ENCODE data around the gene ARHGAP18.

DNA sequence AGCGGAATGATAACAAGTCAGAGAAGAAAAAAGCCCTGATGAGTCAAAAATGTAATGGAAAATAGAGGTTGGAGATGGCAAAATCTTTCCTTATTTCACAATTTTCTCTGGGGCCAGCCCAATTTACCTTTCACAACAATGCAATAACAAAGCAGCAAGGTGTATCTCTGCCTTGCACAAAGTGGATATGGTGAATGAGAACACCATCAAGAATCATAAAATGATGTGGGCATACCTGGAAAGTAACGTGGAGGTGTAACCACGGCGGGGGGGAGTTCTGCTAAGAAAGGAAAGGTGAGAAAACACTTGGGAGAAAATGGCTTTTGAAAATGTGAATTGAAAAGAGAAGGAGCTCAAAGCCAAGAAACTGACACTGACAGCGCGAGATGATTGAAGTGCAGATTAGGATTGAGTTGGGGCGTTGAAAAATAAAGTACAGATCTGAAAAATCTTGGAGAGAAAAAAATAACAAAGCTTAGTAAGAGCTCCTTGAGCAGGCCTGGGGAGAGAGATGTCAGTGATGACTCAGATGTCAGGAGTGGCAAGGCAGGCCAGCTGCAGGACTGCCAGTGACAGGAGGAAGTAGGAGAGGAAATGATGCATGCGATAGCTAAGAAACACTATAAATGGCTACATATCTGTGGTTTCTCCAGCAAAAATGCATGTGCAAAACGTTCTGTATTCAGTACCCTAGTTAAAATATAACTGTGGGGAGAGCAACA is 26.2 kb downstream of the ARHGAP18 start:
- no peak for TF ChIP-seq ZNF23 (tag by site-specific recombination; IDR thresholded peaks at IDR 0.05; ENCODE audit: borderline replicate concordance)
- TF ChIP-seq, protein P1, sequence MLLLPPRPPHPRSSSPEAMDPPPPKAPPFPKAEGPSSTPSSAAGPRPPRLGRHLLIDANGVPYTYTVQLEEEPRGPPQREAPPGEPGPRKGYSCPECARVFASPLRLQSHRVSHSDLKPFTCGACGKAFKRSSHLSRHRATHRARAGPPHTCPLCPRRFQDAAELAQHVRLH (tag by site-specific recombination; IDR thresholded peaks at IDR 0.05): no peak
- TF ChIP-seq, protein P2, sequence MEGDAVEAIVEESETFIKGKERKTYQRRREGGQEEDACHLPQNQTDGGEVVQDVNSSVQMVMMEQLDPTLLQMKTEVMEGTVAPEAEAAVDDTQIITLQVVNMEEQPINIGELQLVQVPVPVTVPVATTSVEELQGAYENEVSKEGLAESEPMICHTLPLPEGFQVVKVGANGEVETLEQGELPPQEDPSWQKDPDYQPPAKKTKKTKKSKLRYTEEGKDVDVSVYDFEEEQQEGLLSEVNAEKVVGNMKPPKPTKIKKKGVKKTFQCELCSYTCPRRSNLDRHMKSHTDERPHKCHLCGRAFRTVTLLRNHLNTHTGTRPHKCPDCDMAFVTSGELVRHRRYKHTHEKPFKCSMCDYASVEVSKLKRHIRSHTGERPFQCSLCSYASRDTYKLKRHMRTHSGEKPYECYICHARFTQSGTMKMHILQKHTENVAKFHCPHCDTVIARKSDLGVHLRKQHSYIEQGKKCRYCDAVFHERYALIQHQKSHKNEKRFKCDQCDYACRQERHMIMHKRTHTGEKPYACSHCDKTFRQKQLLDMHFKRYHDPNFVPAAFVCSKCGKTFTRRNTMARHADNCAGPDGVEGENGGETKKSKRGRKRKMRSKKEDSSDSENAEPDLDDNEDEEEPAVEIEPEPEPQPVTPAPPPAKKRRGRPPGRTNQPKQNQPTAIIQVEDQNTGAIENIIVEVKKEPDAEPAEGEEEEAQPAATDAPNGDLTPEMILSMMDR (tag by site-specific recombination; IDR thresholded peaks at IDR 0.05): no peak
- TF ChIP-seq KLF16 (tag by site-specific recombination; IDR thresholded peaks at IDR 0.05): no peak
- TF ChIP-seq, protein P3, sequence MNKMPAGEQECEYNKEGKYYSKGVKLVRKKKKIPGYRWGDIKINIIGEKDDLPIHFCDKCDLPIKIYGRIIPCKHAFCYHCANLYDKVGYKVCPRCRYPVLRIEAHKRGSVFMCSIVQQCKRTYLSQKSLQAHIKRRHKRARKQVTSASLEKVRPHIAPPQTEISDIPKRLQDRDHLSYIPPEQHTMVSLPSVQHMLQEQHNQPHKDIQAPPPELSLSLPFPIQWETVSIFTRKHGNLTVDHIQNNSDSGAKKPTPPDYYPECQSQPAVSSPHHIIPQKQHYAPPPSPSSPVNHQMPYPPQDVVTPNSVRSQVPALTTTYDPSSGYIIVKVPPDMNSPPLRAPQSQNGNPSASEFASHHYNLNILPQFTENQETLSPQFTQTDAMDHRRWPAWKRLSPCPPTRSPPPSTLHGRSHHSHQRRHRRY (tag by site-specific recombination; IDR thresholded peaks at IDR 0.05): no peak
- TF ChIP-seq ZNF37A (tag by site-specific recombination; IDR thresholded peaks at IDR 0.05): no peak
- no peak for TF ChIP-seq GLI4 (tag by site-specific recombination; IDR thresholded peaks at IDR 0.05)
- no peak for TF ChIP-seq ZNF473 (tag by site-specific recombination; IDR thresholded peaks at IDR 0.05)
- no peak for TF ChIP-seq YY2 (tag by site-specific recombination; IDR thresholded peaks at IDR 0.05)
- TF ChIP-seq, protein P4, sequence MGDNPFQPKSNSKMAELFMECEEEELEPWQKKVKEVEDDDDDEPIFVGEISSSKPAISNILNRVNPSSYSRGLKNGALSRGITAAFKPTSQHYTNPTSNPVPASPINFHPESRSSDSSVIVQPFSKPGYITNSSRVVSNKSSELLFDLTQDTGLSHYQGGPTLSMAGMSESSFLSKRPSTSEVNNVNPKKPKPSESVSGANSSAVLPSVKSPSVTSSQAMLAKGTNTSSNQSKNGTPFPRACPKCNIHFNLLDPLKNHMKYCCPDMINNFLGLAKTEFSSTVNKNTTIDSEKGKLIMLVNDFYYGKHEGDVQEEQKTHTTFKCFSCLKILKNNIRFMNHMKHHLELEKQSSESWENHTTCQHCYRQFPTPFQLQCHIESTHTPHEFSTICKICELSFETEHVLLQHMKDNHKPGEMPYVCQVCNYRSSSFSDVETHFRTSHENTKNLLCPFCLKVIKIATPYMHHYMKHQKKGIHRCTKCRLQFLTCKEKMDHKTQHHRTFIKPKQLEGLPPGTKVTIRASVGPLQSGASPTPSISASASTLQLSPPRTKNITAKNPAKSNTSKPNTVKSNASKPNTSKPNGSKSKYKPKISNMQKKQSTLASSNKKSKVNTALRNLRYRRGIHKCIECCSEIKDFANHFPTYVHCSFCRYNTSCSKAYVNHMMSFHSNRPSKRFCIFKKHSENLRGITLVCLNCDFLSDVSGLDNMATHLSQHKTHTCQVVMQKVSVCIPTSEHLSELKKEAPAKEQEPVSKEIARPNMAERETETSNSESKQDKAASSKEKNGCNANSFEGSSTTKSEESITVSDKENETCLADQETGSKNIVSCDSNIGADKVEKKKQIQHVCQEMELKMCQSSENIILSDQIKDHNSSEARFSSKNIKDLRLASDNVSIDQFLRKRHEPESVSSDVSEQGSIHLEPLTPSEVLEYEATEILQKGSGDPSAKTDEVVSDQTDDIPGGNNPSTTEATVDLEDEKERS (tag by site-specific recombination; IDR thresholded peaks at IDR 0.05): no peak
- no peak for TF ChIP-seq ZNF155 (tag by site-specific recombination; IDR thresholded peaks at IDR 0.05)
- TF ChIP-seq HOXD13 (CRISPR knock-in tag; IDR thresholded peaks at IDR 0.05; ENCODE audit: borderline replicate concordance): no peak
- TF ChIP-seq FEZF1 (tag by site-specific recombination; IDR thresholded peaks at IDR 0.05): no peak
- no peak for TF ChIP-seq ZNF423 (tag by site-specific recombination; IDR thresholded peaks at IDR 0.05)
